H9 (cell line): ENCODE results near the gene TTC23. TPM values are rescaled to one million over a fixed set of nuclear protein-coding genes. Genes with fewer than 3 reads are reported as not detected.

Experiments
- DNase-seq: peaks from one replicate; pipeline ENCODE4 v3.0.0-alpha.2; 2017
- H2AFZ ChIP-seq: one replicate; pipeline ENCODE4 v1.6.1; 2013; ENCODE audit warnings: mild to moderate bottlenecking, low read length, control low read depth, moderate library complexity
- H2AK5ac ChIP-seq: 2 replicates; pipeline ENCODE4 v1.6.1; 2013; ENCODE audit warnings: low read length, control low read depth, mixed read lengths; ENCODE audit not compliant: insufficient read length
- H2BK120ac ChIP-seq: one replicate; pipeline ENCODE4 v1.6.1; 2013; ENCODE audit warnings: low read depth, mild to moderate bottlenecking, low read length, control low read depth, inconsistent platforms; ENCODE audit not compliant: poor library complexity, severe bottlenecking
- H2BK12ac ChIP-seq: 2 replicates; pipeline ENCODE4 v1.6.1; 2013; ENCODE audit warnings: low read length, control low read depth, mixed read lengths, low read depth; ENCODE audit not compliant: insufficient read length
- H2BK15ac ChIP-seq: 2 replicates; pipeline ENCODE4 v1.6.1; 2013; ENCODE audit warnings: low read depth, low read length, control low read depth
- H2BK20ac ChIP-seq: one replicate; pipeline ENCODE4 v1.6.1; 2013; ENCODE audit warnings: low read depth, mild to moderate bottlenecking, low read length, control low read depth, inconsistent platforms; ENCODE audit not compliant: poor library complexity, severe bottlenecking
- H2BK5ac ChIP-seq: 2 replicates; pipeline ENCODE4 v1.6.1; 2013; ENCODE audit warnings: low read length, control low read depth, mixed read lengths; ENCODE audit not compliant: insufficient read length
- H3K14ac ChIP-seq: 2 replicates; pipeline ENCODE4 v1.6.1; 2013; ENCODE audit warnings: low read length, control low read depth; ENCODE audit not compliant: insufficient read depth
- H3K18ac ChIP-seq: 2 replicates; pipeline ENCODE4 v1.6.1; 2013; ENCODE audit warnings: low read depth, mild to moderate bottlenecking, mixed read lengths, low read length, control low read depth; ENCODE audit not compliant: insufficient read length
- H3K23ac ChIP-seq: 2 replicates; pipeline ENCODE4 v1.6.1; 2013; ENCODE audit warnings: low read length, control low read depth, mixed read lengths, low read depth; ENCODE audit not compliant: insufficient read length
- H3K23me2 ChIP-seq: 2 replicates; pipeline ENCODE4 v1.6.1; 2013; ENCODE audit warnings: low read depth, mild to moderate bottlenecking, mixed read lengths, low read length, control low read depth; ENCODE audit not compliant: insufficient read length, poor library complexity, severe bottlenecking
- H3K27ac ChIP-seq: 2 replicates; pipeline ENCODE4 v1.5.1; 2013; ENCODE audit warnings: low read length, control low read depth, mixed read lengths, low read depth; ENCODE audit not compliant: insufficient read length
- H3K27me3 ChIP-seq: 2 replicates; pipeline ENCODE4 v1.6.1; 2013; ENCODE audit warnings: low read length, control low read depth, inconsistent platforms; ENCODE audit not compliant: insufficient read depth
- H3K4ac ChIP-seq: 2 replicates; pipeline ENCODE4 v1.6.1; 2013; ENCODE audit warnings: low read depth, mild to moderate bottlenecking, control low read depth, inconsistent platforms, low read length, moderate library complexity
- H3K4me1 ChIP-seq: 2 replicates; pipeline ENCODE4 v1.6.1; 2013; ENCODE audit warnings: low read length, control low read depth, inconsistent platforms; ENCODE audit not compliant: insufficient read depth
- H3K4me2 ChIP-seq: 2 replicates; pipeline ENCODE4 v1.6.1; 2013; ENCODE audit warnings: low read length, control low read depth, mixed read lengths; ENCODE audit not compliant: insufficient read length, insufficient read depth
- H3K56ac ChIP-seq: 2 replicates; pipeline ENCODE4 v1.6.1; 2013; ENCODE audit warnings: low read depth, mild to moderate bottlenecking, mixed read lengths, low read length, control low read depth; ENCODE audit not compliant: insufficient read length
- H3K79me1 ChIP-seq: 2 replicates; pipeline ENCODE4 v1.6.1; 2013; ENCODE audit warnings: low read depth, mild to moderate bottlenecking, moderate library complexity, low read length, control low read depth, inconsistent platforms; ENCODE audit not compliant: insufficient read depth, poor library complexity, severe bottlenecking
- H3K79me2 ChIP-seq: 2 replicates; pipeline ENCODE4 v1.6.1; 2013; ENCODE audit warnings: low read length, control low read depth, inconsistent platforms; ENCODE audit not compliant: insufficient read depth
- H3K9ac ChIP-seq: 2 replicates; pipeline ENCODE4 v1.6.1; 2013; ENCODE audit warnings: low read length, control low read depth, mixed read lengths; ENCODE audit not compliant: insufficient read length; ENCODE audit errors: extremely low read depth
- H3K9me3 ChIP-seq: one replicate; pipeline ENCODE4 v1.6.1; 2013; ENCODE audit warnings: low read depth, low read length, inconsistent platforms; ENCODE audit not compliant: control insufficient read depth
- H3T11ph ChIP-seq: one replicate; pipeline ENCODE4 v1.6.1; 2013; ENCODE audit warnings: mild to moderate bottlenecking, low read length, control low read depth, inconsistent platforms
- H4K20me1 ChIP-seq: one replicate; pipeline ENCODE4 v1.6.1; 2013; ENCODE audit not compliant: control insufficient read depth, insufficient read length, insufficient read depth
- H4K5ac ChIP-seq: 2 replicates; pipeline ENCODE4 v1.6.1; 2013; ENCODE audit warnings: low read depth, mild to moderate bottlenecking, mixed read lengths, low read length, control low read depth; ENCODE audit not compliant: insufficient read length
- H4K8ac ChIP-seq: replicated peaks from 2 replicates; pipeline ENCODE4 v1.6.1; 2013; ENCODE audit warnings: low read length, control low read depth, mixed read lengths, low read depth; ENCODE audit not compliant: insufficient read length
- H4K91ac ChIP-seq: 2 replicates; pipeline ENCODE4 v1.6.1; 2013; ENCODE audit warnings: low read depth, mild to moderate bottlenecking, moderate library complexity, mixed read lengths, low read length, control low read depth; ENCODE audit not compliant: insufficient read length
- H3K27ac Mint-ChIP-seq, 3 experiments: 2 replicates in 2 of 3; 3 replicates in 1 of 3; pipeline ENCODE4 v1.8.0; 2020 to 2021; ENCODE audit warnings: mixed read lengths in 3 of 3, mild to moderate bottlenecking in 1 of 3, moderate library complexity in 1 of 3
- H3K27me3 Mint-ChIP-seq: 2 replicates; pipeline ENCODE4 v1.8.0; 2021; ENCODE audit warnings: low read depth, mild to moderate bottlenecking, moderate library complexity, mixed read lengths
- H3K36me3 Mint-ChIP-seq, 3 experiments: 2 replicates in 2 of 3; 3 replicates in 1 of 3; pipeline ENCODE4 v1.8.0; 2020 to 2021; ENCODE audit warnings: low read depth in 3 of 3, mixed read lengths in 3 of 3; ENCODE audit not compliant: insufficient read depth in 1 of 3
- H3K4me1 Mint-ChIP-seq, 2 experiments: 2 replicates each; pipeline ENCODE4 v1.8.0; 2020; ENCODE audit warnings: mixed read lengths in 2 of 2
- H3K4me3 Mint-ChIP-seq, 2 experiments: 2 replicates in 1 of 2; 3 replicates in 1 of 2; pipeline ENCODE4 v1.8.0; 2020 to 2021; ENCODE audit warnings: mild to moderate bottlenecking in 2 of 2, mixed read lengths in 2 of 2, moderate library complexity in 1 of 2
- H3K9me3 Mint-ChIP-seq, 2 experiments: 2 replicates in 1 of 2; 3 replicates in 1 of 2; pipeline ENCODE4 v1.8.0; 2020; ENCODE audit warnings: mild to moderate bottlenecking in 2 of 2, mixed read lengths in 2 of 2, moderate library complexity in 1 of 2
- CTCF ChIP-seq: fragments of 200-600 bp; sonication (generic); conservative IDR thresholded peaks from 3 replicates; pipeline ENCODE4 v1.8.0; 2021; ENCODE audit warnings: antibody characterized with exemption, mild to moderate bottlenecking
- WGBS: extraction: QIAGEN DNeasy Blood & Tissue Kit; methylation state at CpG from one replicate; pipeline ENCODE4 v1.1.7; 2013; ENCODE audit warnings: missing lambda C conversion rate, low lambda C conversion rate, mixed read lengths; ENCODE audit not compliant: insufficient read length; ENCODE audit errors: extremely low coverage; 5-methylcytosine and 5-hydroxymethylcytosine counted together
- total RNA-seq: library from RNA; stranded (reverse); gene quantifications from 2 replicates; pipeline ENCODE4 v1.2.1, GENCODE V29; 2021

Gene TTC23
- total RNA-seq, 1 experiment from 2014 or later = 14.3 TPM

GRCh38 chr15:99252326-99252725 is 2.9 kb upstream of the TTC23 start:
- no peak overlapping the region for H3K27ac ChIP-seq
- Mint-ChIP-seq H3K27me3 (no peaks in the 10 kb centered on the region), H3K9me3 (no peaks in the 10 kb centered on the region), H3K27ac (no peak overlapping the region), H3K4me3 (peak overlapping the region in 1 of 2 experiments; percentile 86; a peak in 3 of 5 replicates), H3K4me1 (peaks cover 16 to 17% of the 10 kb centered on the region in 2 experiments; a peak in 3 of 4 replicates), H3K36me3 (peaks cover 0 to 2% (median under 1%) of the 10 kb centered on the region in 3 experiments; a peak in 1 of 7 replicates)
- no peak for DNase-seq
- no peak overlapping the region for H2BK5ac ChIP-seq
- H3K9me3 ChIP-seq = no peaks in the 10 kb centered on the region
- no peak overlapping the region for H2AK5ac ChIP-seq
- H4K8ac ChIP-seq = no peak overlapping the region
- no peak overlapping the region for H3K23ac ChIP-seq
- H3K18ac ChIP-seq = no peak overlapping the region
- peaks cover 3% of the 10 kb centered on the region for H3K23me2 ChIP-seq
- no peak overlapping the region for H2BK15ac ChIP-seq
- WGBS = no CpG with 5 or more reads among the region's 7 CpGs
- no peak overlapping the region for H2BK12ac ChIP-seq
- no peaks in the 10 kb centered on the region; the same call in 1 of the 2 replicates for H3K79me2 ChIP-seq
- no peaks in the 10 kb centered on the region for H3K79me1 ChIP-seq
- H3K14ac ChIP-seq = no peak overlapping the region
- no peak overlapping the region for H2BK20ac ChIP-seq
- H2AFZ ChIP-seq = no peak overlapping the region
- no peak overlapping the region for H3T11ph ChIP-seq
- peak overlapping the region; percentile 92 for H3K4me2 ChIP-seq
- no peak overlapping the region for H3K56ac ChIP-seq
- H4K91ac ChIP-seq = no peak overlapping the region
- H4K20me1 ChIP-seq = no peaks in the 10 kb centered on the region
- H4K5ac ChIP-seq = no peak overlapping the region
- H3K4me1 ChIP-seq = no peaks in the 10 kb centered on the region; the same call in 1 of the 2 replicates
- no peak overlapping the region for H3K4ac ChIP-seq
- no peak for TF ChIP-seq CTCF
- no peaks in the 10 kb centered on the region for H3K27me3 ChIP-seq
- no peak overlapping the region for H2BK120ac ChIP-seq
- H3K9ac ChIP-seq = peak overlapping the region; percentile 33
